Osteocyte (in vitro differentiated cells): ENCODE data around the gene TAS1R1. TPM values are rescaled to one million over a fixed set of nuclear protein-coding genes. Genes with fewer than 3 reads are reported as not detected.

Experiments
- DNase-seq: peaks from one replicate; pipeline ENCODE4 v3.0.0; 2021; ENCODE audit warnings: mixed read lengths; ENCODE audit not compliant: unreplicated experiment; ENCODE audit errors: extremely low spot score
- H3K27ac Mint-ChIP-seq: one replicate; pipeline ENCODE4 v1.8.0; 2021; ENCODE audit warnings: mild to moderate bottlenecking, mixed read lengths; ENCODE audit not compliant: unreplicated experiment
- H3K27me3 Mint-ChIP-seq: one replicate; pipeline ENCODE4 v1.8.0; 2021; ENCODE audit warnings: mixed read lengths; ENCODE audit not compliant: unreplicated experiment
- H3K36me3 Mint-ChIP-seq: one replicate; pipeline ENCODE4 v1.8.0; 2021; ENCODE audit warnings: mixed read lengths; ENCODE audit not compliant: unreplicated experiment
- H3K4me1 Mint-ChIP-seq: one replicate; pipeline ENCODE4 v1.8.0; 2021; ENCODE audit warnings: mixed read lengths; ENCODE audit not compliant: unreplicated experiment
- H3K4me3 Mint-ChIP-seq: one replicate; pipeline ENCODE4 v1.8.0; 2021; ENCODE audit warnings: mild to moderate bottlenecking, moderate library complexity, mixed read lengths; ENCODE audit not compliant: unreplicated experiment
- H3K9me3 Mint-ChIP-seq: one replicate; pipeline ENCODE4 v1.8.0; 2021; ENCODE audit warnings: mixed read lengths; ENCODE audit not compliant: unreplicated experiment
- total RNA-seq: library from RNA; stranded (reverse); gene quantifications from 2 replicates; pipeline ENCODE4 v1.2.1, GENCODE V29; 2021
- TF ChIP-seq, protein P1 (sequence below): fragments of 200-600 bp; sonication (generic); IDR thresholded peaks from 2 replicates; pipeline ENCODE4 v1.5.0; 2021; ENCODE audit warnings: antibody characterized with exemption, mild to moderate bottlenecking, moderate library complexity

The TAS1R1 gene
- total RNA-seq, 1 donor from 2014 or later, result not detected

GRCh38 chr1:6593810-6594209 is 38.7 kb downstream of the TAS1R1 start:
- peaks cover 33% of the 10 kb centered on the region for H3K36me3 Mint-ChIP-seq
- no peak overlapping the region for H3K4me3 Mint-ChIP-seq
- H3K4me1 Mint-ChIP-seq, result peaks cover 4% of the 10 kb centered on the region
- H3K27me3 Mint-ChIP-seq, result no peaks in the 10 kb centered on the region
- DNase-seq, result no peak
- TF ChIP-seq, protein P1, sequence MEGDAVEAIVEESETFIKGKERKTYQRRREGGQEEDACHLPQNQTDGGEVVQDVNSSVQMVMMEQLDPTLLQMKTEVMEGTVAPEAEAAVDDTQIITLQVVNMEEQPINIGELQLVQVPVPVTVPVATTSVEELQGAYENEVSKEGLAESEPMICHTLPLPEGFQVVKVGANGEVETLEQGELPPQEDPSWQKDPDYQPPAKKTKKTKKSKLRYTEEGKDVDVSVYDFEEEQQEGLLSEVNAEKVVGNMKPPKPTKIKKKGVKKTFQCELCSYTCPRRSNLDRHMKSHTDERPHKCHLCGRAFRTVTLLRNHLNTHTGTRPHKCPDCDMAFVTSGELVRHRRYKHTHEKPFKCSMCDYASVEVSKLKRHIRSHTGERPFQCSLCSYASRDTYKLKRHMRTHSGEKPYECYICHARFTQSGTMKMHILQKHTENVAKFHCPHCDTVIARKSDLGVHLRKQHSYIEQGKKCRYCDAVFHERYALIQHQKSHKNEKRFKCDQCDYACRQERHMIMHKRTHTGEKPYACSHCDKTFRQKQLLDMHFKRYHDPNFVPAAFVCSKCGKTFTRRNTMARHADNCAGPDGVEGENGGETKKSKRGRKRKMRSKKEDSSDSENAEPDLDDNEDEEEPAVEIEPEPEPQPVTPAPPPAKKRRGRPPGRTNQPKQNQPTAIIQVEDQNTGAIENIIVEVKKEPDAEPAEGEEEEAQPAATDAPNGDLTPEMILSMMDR, result no peak
- no peaks in the 10 kb centered on the region for H3K9me3 Mint-ChIP-seq
- no peak overlapping the region for H3K27ac Mint-ChIP-seq

DNA sequence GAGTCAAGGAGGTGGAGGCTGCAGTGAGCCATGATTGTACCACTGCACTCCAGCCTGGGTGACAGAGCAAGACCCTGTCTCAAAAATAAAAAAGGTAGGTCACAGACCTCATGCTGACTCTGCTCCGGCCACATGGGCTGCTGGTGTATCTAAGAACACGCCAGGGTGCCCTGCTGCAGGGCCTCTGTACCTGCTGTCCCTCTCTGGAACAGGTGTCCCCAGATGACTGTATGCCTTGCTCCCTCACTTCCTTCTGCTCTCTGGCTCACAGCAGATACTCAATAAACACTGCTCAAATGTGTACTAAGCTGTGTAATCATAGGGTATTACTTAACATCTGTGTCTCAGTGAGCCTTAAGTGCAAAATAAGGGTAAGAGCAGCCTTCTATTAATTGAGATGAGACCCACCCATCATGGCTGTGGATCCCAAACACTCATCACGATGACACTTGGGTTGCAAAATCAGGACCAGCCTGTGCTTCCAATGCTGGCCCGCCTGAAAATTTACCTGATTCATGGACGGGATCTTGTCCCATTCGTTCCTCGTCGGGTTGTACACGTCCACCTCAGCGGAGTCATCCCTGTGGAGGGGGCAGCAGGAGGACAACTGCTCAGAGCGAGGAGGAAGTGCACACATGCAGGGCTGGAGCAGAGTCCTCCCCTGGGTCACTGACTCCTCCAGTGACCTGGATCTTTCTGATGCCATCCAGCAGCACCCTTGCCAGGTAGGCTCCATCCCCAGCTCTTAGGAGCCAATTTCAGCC is 40.1 kb downstream of the TAS1R1 start:
- Mint-ChIP-seq H3K4me3 (no peak overlapping the region), H3K27me3 (no peaks in the 10 kb centered on the region), H3K9me3 (no peaks in the 10 kb centered on the region), H3K27ac (peak overlapping the region; percentile 38), H3K36me3 (peaks cover 28% of the 10 kb centered on the region), H3K4me1 (peaks cover 14% of the 10 kb centered on the region)
- no peak for DNase-seq
- TF ChIP-seq, protein P1, result no peak

DNA sequence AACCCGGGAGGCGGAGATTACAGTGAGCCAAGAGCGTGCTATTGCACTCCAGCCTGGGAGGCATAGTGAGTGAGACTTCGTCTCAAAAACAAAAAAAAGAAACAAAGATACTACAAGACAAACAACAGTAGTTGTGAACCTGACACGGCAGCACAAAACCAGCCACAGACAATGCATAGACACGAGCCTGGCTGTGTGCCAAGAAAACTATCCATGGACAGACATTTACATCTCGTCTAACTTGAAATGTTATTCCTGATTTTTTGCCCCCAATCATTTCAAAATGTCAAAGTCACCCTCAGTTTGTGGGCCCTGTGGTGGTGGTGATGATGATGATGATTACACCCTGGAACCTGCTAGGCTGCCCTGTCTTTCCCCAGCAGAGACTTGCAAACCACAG is 41.2 kb downstream of the TAS1R1 start:
- H3K36me3 Mint-ChIP-seq, result peaks cover 22% of the 10 kb centered on the region
- no peak for DNase-seq
- peak overlapping the region; percentile 38 for H3K27ac Mint-ChIP-seq

GRCh38 chr1:6596886-6597776 is 42.0 kb downstream of the TAS1R1 start:
- Mint-ChIP-seq H3K27ac (no peak overlapping the region), H3K4me1 (peaks cover 19% of the 10 kb centered on the region), H3K9me3 (no peaks in the 10 kb centered on the region), H3K4me3 (no peak overlapping the region), H3K27me3 (no peaks in the 10 kb centered on the region), H3K36me3 (peaks cover 22% of the 10 kb centered on the region)
- TF ChIP-seq, protein P1, result no peak
- no peak for DNase-seq

More for the DNA sequence above, 41.2 kb downstream of the TAS1R1 start:
- Mint-ChIP-seq H3K27me3 (no peaks in the 10 kb centered on the region), H3K4me3 (no peak overlapping the region), H3K9me3 (no peaks in the 10 kb centered on the region), H3K4me1 (peaks cover 19% of the 10 kb centered on the region)
- TF ChIP-seq, protein P1, result no peak

DNA sequence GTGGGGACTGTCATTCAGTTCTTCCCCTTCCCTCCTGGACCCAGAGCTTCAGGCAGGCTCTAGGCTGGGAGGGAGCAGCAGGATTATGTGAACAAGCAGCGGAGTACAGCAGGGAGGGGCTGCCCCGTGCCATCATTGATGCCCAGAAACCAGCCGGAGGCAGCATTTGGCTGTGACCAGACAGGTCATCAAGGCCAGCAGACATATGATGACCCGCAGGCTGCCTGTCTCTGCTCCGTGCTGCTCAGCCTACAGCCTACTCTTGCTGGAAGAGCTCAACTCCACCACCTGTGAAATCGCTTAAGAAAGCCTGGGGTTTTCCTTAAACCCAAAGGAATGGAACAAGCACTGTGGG is 42.6 kb downstream of the TAS1R1 start:
- peaks cover 19% of the 10 kb centered on the region for H3K4me1 Mint-ChIP-seq
- no peak for DNase-seq
- no peaks in the 10 kb centered on the region for H3K27me3 Mint-ChIP-seq
- H3K9me3 Mint-ChIP-seq, result no peaks in the 10 kb centered on the region
- TF ChIP-seq, protein P1, result no peak
- no peak overlapping the region for H3K27ac Mint-ChIP-seq
- H3K4me3 Mint-ChIP-seq, result no peak overlapping the region
- peaks cover 22% of the 10 kb centered on the region for H3K36me3 Mint-ChIP-seq
